ENCODE measurements around the gene RFX7.
"Not testable (repeated sequence)": the region's sequence is repeated elsewhere in the genome, so short reads cannot be mapped to it uniquely, and the experiment has no call there.

RFX7 gene

DNA sequence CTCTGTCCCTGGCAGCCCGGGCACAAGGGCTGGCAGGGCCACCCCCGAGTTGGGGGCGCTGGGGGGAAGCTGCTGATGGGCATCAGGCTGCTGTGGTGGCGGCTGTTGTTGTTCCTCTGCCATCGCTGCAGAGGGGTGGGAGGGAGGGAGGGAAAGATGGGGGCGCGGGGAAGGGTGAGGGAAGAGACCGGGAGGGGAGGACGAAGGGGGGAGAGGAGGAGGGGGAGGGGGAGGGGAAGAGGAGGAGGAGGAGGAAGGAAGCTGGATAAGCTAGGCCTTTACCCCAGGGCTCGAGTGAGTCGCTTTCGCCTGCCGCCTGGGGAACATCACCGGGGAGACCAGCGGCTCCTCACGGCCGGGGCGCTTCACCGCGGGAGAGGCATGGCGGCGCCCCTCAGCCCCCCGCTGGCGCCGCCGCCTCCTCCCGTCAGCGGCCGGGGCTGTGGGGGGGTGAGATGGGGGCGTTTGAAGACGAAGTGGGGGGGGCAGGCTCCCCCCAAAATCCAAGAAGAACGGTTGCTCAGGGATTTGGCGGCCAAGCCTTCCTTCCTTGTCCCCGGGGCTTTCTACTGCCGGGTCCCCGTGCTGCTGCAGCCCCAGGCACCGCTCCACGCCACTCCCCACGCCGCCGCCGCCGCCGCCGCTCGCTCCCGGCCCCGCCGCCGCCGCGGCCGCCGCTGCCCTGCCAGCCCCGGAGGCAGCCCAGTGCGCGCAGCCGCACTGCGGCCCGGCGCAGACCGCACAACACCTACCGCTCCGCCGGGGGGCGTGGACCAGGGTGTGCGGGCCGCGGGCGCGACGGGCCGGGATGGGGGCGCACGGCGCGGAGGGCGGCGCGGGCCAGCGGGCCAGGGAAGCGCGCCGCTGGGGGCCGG lies at the start of gene RFX7:
Gene RFX7 (minus strand): TSS at position 717 of the 875 bp plus-strand sequence. CDS start 594 bp downstream, at position 123.
- DNase-seq (ENCODE audit: low read depth, low spot score): no peak
- Histone ChIP-seq H3K27ac (ENCODE audit: low read length) (no peak within 1 kb of the TSS), H3K4me1 (ENCODE audit: control insufficient read depth, insufficient read depth, low read length) (peaks cover 3% of the 10 kb centered on the region; the same call in 1 of the 2 replicates), H3K4me3 (ENCODE audit: low read length) (peak within 1 kb of the TSS; percentile 98), H3K36me3 (ENCODE audit: control insufficient read depth, insufficient read depth, low read length) (no peaks in the 10 kb centered on the region), H3K27me3 (ENCODE audit: control insufficient read depth, insufficient read depth, low read length) (no peaks in the 10 kb centered on the region), H3K9me3 (ENCODE audit: control insufficient read depth, insufficient read depth, low read length) (no peaks in the 10 kb centered on the region)
- WGBS (ENCODE audit: insufficient coverage, insufficient read length): no CpG with 5 or more reads among the region's 85 CpGs

DNA sequence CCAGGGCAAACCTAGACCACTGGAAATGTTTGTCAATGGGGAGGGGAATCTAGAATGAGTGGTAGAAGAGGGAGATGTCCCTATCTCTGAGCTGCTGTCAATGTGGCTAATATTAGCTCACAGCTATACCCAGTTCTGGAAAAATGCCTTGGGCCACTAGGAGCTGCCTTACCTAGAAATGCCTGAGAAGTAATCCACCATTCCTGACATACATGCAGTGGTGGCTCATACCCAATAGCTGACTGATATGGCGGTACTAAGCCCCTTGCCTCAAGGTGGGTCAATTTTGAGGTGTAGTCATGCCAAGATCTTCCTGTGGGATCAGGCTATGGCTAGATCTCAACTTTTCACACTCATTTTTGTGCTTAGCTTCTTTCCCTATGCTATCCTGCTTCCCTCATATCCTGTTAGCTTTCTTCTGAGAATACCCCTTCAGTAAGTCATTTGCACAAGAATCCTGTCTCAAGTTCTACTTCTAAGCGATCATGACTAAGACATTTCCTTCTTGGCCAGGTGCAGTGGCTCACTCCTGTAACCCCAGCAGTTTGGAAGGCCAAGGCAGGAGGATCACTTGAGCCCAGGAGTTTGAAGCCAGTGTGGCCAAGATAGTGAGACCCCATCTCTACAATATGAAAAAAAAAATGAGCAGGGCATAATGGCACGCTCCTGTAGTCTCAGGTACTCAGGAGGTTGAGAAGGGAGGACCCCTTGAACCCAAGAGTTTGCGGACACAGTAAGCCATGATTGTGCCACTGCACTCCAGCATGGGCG lies 49.1 kb upstream of the RFX7 start:
- no peak for DNase-seq (ENCODE audit: low read depth, low spot score)
- H3K9me3 ChIP-seq (ENCODE audit: control insufficient read depth, insufficient read depth, low read length): no peaks in the 10 kb centered on the region
- no peaks in the 10 kb centered on the region for H3K27me3 ChIP-seq (ENCODE audit: control insufficient read depth, insufficient read depth, low read length)
- no peak overlapping the region for H3K27ac ChIP-seq (ENCODE audit: low read length)
- WGBS (ENCODE audit: insufficient coverage, insufficient read length): no CpG with 5 or more reads among the region's 5 CpGs
- H3K4me1 ChIP-seq (ENCODE audit: control insufficient read depth, insufficient read depth, low read length): no peaks in the 10 kb centered on the region
- no peaks in the 10 kb centered on the region for H3K36me3 ChIP-seq (ENCODE audit: control insufficient read depth, insufficient read depth, low read length)
- no peak overlapping the region for H3K4me3 ChIP-seq (ENCODE audit: low read length)

DNA sequence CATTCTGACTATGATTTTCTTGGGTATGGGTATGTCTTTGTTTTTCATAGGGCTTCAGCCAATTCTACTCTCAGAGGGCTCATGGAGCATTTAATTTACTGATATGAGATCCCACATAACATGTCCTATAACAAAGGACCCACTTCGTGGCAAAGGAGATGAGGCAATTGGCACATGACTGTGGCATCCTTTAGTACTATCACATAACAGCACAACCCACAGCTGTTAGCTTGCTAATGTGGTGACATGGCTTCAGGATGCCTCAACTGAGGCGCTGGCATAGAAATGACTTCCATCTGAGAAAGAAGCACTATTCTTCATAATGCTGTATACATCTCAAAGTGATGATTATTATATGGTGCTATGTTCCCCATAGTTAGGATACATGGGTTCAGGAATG lies 48.1 kb upstream of the RFX7 start:
- Histone ChIP-seq H3K4me3 (ENCODE audit: low read length) (no peak overlapping the region), H3K27me3 (ENCODE audit: control insufficient read depth, insufficient read depth, low read length) (no peaks in the 10 kb centered on the region), H3K4me1 (ENCODE audit: control insufficient read depth, insufficient read depth, low read length) (no peaks in the 10 kb centered on the region), H3K36me3 (ENCODE audit: control insufficient read depth, insufficient read depth, low read length) (no peaks in the 10 kb centered on the region), H3K27ac (ENCODE audit: low read length) (no peak overlapping the region), H3K9me3 (ENCODE audit: control insufficient read depth, insufficient read depth, low read length) (no peaks in the 10 kb centered on the region)
- DNase-seq (ENCODE audit: low read depth, low spot score): no peak
- WGBS (ENCODE audit: insufficient coverage, insufficient read length): no CpG with 5 or more reads among the region's 2 CpGs

DNA sequence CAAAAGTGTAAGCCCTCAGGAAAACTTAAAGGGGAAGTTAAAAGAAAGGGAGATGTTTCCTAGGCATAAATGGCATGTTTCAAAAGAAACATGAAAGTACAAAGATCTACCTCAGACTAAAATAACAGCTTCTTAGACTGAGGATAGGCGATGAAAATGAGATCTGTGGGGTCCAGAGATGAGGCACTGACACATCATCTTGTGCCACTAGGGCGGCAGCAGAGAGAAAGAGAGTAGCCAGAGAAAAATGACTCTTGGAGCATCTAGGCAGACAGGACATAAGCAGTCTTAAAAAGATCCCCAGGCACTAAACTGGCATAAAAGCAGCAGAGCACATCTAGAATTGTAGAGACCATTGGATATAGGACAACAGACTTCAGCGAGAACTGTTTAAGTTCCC lies 42.5 kb upstream of the RFX7 start:
- no CpG with 5 or more reads among the region's 3 CpGs for WGBS (ENCODE audit: insufficient coverage, insufficient read length)
- H3K4me1 ChIP-seq (ENCODE audit: control insufficient read depth, insufficient read depth, low read length): no peaks in the 10 kb centered on the region
- no peaks in the 10 kb centered on the region for H3K36me3 ChIP-seq (ENCODE audit: control insufficient read depth, insufficient read depth, low read length)
- H3K9me3 ChIP-seq (ENCODE audit: control insufficient read depth, insufficient read depth, low read length): no peaks in the 10 kb centered on the region
- H3K27ac ChIP-seq (ENCODE audit: low read length): no peak overlapping the region
- no peak overlapping the region for H3K4me3 ChIP-seq (ENCODE audit: low read length)
- no peak for DNase-seq (ENCODE audit: low read depth, low spot score)
- no peaks in the 10 kb centered on the region for H3K27me3 ChIP-seq (ENCODE audit: control insufficient read depth, insufficient read depth, low read length)

DNA sequence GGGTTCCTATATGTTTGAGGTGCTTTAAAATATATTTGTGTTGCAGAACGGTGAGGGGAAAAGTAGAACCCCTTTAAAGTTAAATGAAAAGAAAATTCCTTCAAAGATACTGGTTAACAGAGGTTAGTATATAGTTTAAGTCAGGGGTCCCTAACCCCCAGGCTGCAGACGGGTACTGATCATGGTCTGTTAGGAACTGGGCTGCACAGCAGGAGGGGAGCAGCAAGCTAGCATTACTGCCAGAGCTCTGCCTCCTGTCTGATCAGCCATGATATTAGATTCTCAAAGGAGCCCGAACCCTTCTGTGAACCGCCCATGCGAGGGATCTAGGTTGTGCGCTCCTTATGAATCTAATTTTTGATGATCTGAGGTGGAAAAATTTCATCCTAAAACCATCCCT lies 37.5 kb upstream of the RFX7 start:
- H3K4me1 ChIP-seq (ENCODE audit: control insufficient read depth, insufficient read depth, low read length): no peaks in the 10 kb centered on the region
- H3K4me3 ChIP-seq (ENCODE audit: low read length): no peak overlapping the region
- H3K9me3 ChIP-seq (ENCODE audit: control insufficient read depth, insufficient read depth, low read length): no peaks in the 10 kb centered on the region
- H3K27ac ChIP-seq (ENCODE audit: low read length): no peak overlapping the region
- no peak for DNase-seq (ENCODE audit: low read depth, low spot score)
- WGBS (ENCODE audit: insufficient coverage, insufficient read length): no CpG with 5 or more reads among the region's 6 CpGs
- H3K36me3 ChIP-seq (ENCODE audit: control insufficient read depth, insufficient read depth, low read length): no peaks in the 10 kb centered on the region
- no peaks in the 10 kb centered on the region for H3K27me3 ChIP-seq (ENCODE audit: control insufficient read depth, insufficient read depth, low read length)

DNA sequence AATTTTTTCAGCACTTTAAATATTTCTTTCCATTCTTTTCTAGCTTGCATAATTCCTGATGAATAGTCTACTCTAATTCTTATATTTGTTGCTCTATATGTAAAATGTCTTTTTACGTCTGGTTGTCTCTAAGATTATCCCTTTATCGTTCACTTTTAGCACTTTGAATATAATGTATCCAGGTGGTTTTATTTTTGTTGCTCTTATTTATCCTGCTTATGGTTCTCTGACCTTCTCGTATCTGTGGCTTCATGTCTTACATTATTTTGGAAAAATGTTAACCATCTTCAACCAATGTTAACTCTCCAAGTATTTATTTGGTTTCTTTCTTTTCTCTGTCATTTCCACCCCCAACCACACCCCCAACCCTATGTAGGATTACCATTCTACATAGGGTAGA lies 30.0 kb upstream of the RFX7 start:
- H3K27ac ChIP-seq (ENCODE audit: low read length): no peak overlapping the region
- no peaks in the 10 kb centered on the region for H3K9me3 ChIP-seq (ENCODE audit: control insufficient read depth, insufficient read depth, low read length)
- no peak for DNase-seq (ENCODE audit: low read depth, low spot score)
- no CpG with 5 or more reads among the region's 3 CpGs for WGBS (ENCODE audit: insufficient coverage, insufficient read length)
- H3K36me3 ChIP-seq (ENCODE audit: control insufficient read depth, insufficient read depth, low read length): no peaks in the 10 kb centered on the region
- no peaks in the 10 kb centered on the region for H3K4me1 ChIP-seq (ENCODE audit: control insufficient read depth, insufficient read depth, low read length)
- H3K27me3 ChIP-seq (ENCODE audit: control insufficient read depth, insufficient read depth, low read length): no peaks in the 10 kb centered on the region
- H3K4me3 ChIP-seq (ENCODE audit: low read length): no peak overlapping the region

DNA sequence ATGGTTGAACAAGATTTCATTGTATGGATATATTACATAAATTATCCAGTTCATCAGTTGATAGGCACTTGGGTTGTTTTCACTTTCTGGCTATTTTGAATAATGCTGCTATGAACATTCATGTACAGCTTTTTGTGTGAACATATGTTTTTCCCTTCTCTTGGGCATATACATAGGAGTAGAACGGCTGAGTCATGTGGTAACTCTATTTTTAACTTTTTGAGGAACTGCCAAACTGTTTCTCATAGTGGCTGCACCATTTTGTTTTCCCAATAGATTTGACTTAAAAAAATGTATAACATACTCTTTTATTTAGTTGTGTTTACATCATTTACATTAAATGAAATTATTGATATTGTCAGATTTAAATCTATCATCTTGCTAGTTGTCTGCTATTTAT lies 28.8 kb upstream of the RFX7 start:
- DNase-seq (ENCODE audit: low read depth, low spot score): no peak
- Histone ChIP-seq H3K9me3 (ENCODE audit: control insufficient read depth, insufficient read depth, low read length) (no peaks in the 10 kb centered on the region), H3K27ac (ENCODE audit: low read length) (no peak overlapping the region), H3K4me1 (ENCODE audit: control insufficient read depth, insufficient read depth, low read length) (no peaks in the 10 kb centered on the region), H3K4me3 (ENCODE audit: low read length) (no peak overlapping the region), H3K36me3 (ENCODE audit: control insufficient read depth, insufficient read depth, low read length) (no peaks in the 10 kb centered on the region), H3K27me3 (ENCODE audit: control insufficient read depth, insufficient read depth, low read length) (no peaks in the 10 kb centered on the region)
- WGBS (ENCODE audit: insufficient coverage, insufficient read length): no CpG with 5 or more reads among the region's 1 CpG

DNA sequence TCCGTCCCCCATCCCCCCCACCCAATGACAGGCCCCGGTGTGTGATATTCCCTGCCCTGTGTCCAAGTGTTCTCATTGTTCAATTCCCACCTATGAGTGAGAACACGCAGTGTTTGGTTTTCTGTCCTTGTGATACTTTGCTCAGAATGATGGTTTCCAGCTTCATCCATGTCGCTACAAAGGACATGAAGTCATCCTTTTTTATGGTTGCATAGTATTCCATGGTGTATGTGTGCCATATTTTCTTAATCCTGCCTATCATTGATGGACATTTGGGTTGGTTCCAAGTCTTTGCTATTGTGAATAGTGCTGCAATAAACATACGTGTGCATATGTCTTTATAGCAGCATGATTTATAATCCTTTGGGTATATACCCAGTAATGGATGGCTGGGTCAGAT lies 22.8 kb upstream of the RFX7 start:
- DNase-seq (ENCODE audit: low read depth, low spot score); H3K4me3 ChIP-seq (ENCODE audit: low read length); H3K36me3 ChIP-seq (ENCODE audit: control insufficient read depth, insufficient read depth, low read length); H3K4me1 ChIP-seq (ENCODE audit: control insufficient read depth, insufficient read depth, low read length); H3K9me3 ChIP-seq (ENCODE audit: control insufficient read depth, insufficient read depth, low read length); H3K27ac ChIP-seq (ENCODE audit: low read length); H3K27me3 ChIP-seq (ENCODE audit: control insufficient read depth, insufficient read depth, low read length): not testable (repeated sequence)
- WGBS (ENCODE audit: insufficient coverage, insufficient read length): no CpG with 5 or more reads among the region's 5 CpGs

DNA sequence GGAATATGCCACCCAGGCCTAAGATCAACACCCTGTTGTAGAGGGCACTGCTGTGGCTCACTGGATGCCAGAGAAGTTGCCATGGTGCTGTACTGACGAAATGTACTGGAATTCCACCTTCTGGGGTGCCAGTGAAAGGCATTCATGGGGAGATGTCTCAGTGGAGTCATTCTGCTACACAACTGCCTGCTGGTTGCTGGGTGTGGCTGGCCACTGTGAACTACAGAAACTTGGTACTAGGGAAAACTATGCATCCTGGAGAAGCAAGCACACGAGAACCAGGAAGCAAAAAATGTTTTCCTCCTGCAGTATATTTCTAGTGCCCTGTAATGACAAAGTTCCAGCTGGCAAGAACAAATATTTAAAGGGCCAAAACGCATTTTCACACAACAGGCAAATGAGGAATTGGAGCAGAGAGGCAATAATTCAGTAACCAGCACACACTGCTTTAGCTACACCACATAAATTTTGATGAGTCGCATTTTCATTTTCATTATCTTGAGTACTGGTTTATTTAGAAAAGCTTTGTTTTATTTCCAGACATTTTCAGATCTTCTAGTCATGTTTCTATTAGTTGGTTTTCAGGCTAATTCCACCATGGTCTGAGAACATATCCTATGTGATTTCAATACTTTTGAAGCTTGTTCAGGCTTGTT lies 18.3 kb upstream of the RFX7 start:
- no CpG with 5 or more reads among the region's 4 CpGs for WGBS (ENCODE audit: insufficient coverage, insufficient read length)
- DNase-seq (ENCODE audit: low read depth, low spot score): no peak
- Histone ChIP-seq H3K4me1 (ENCODE audit: control insufficient read depth, insufficient read depth, low read length) (no peaks in the 10 kb centered on the region), H3K4me3 (ENCODE audit: low read length) (no peak overlapping the region), H3K27ac (ENCODE audit: low read length) (no peak overlapping the region), H3K36me3 (ENCODE audit: control insufficient read depth, insufficient read depth, low read length) (no peaks in the 10 kb centered on the region), H3K9me3 (ENCODE audit: control insufficient read depth, insufficient read depth, low read length) (no peaks in the 10 kb centered on the region), H3K27me3 (ENCODE audit: control insufficient read depth, insufficient read depth, low read length) (no peaks in the 10 kb centered on the region)

DNA sequence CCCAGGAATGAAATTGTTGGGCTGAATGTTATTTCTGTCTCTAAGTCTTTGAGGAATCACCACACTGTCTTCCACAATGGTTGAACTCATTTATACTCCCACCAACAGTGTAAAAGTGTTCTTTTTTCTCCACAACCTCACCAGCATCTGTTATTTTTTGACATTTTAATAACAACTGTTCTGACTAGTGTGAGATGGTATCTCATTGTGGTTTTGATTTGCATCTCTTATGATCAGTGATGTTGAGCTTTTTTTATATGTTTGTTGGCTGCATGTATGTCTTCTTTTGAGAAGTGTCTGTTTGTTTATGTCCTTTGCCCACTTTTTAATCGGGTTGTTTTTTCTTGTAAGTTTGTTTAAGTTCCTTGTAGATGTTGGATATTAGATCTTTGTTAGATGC lies 13.6 kb upstream of the RFX7 start:
- H3K4me1 ChIP-seq (ENCODE audit: control insufficient read depth, insufficient read depth, low read length); DNase-seq (ENCODE audit: low read depth, low spot score); H3K36me3 ChIP-seq (ENCODE audit: control insufficient read depth, insufficient read depth, low read length); H3K9me3 ChIP-seq (ENCODE audit: control insufficient read depth, insufficient read depth, low read length); H3K4me3 ChIP-seq (ENCODE audit: low read length); H3K27ac ChIP-seq (ENCODE audit: low read length); H3K27me3 ChIP-seq (ENCODE audit: control insufficient read depth, insufficient read depth, low read length): not testable (repeated sequence)
- WGBS (ENCODE audit: insufficient coverage, insufficient read length): no CpG with 5 or more reads among the region's 1 CpG

All from iPS DF 6.9 (cell line).